ENCODE results near the gene OR51B6. TPM values are rescaled to one million over a fixed set of nuclear protein-coding genes. Genes with fewer than 3 reads are reported as not detected.

Gene OR51B6
- total and polyA plus RNA-seq, 2 of the 13 experiments (the other 11 are each of a cell fraction or from before 2014, with no cell fraction given): not detected

DNA sequence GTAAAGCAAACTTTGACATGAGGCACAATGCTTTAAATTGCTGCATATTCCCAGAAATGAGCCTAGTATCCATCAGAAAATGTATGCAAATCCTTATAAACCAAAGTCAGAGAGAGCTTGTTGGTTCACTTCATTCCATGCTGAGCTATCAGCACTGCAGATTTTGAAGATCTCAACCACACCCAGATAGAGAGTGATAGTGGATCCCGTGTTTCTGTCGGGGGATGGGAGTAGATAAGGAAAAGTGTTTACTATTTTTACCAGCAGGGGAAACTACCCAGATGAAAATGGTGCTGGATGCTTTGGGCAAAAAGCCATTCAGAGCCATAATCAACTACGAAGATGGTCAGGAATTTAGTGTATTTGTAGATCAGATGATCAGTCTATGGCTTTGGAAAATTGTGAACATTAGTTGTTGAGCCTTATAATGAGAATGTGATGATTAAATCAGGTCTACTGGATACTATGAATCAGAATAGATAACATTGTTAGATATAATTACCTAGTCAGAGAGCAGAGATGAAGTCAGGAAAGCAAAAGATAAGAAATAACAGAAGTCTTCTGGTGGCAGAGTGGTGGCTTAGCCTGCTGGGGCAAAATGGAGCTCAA is 10.8 kb downstream of the OR51B6 start:
- intact Hi-C loops (cut with micrococcal nuclease; ENCODE audit: unreplicated experiment): no loop called here

More for the DNA sequence above, 10.8 kb downstream of the OR51B6 start:
- no peak overlapping the region for H2AFZ ChIP-seq (ENCODE audit: low read length)
- no peak overlapping the region for H3K4me3 ChIP-seq (replicated peaks in 1 of 3; ENCODE audit: insufficient read depth in 1 of 3, low read depth in 2 of 3, low read length in 3 of 3)
- 2% methylated on average over 3 of the region's 3 CpGs for WGBS (ENCODE audit: low lambda C conversion rate)
- DNase-seq (ENCODE audit: low spot score): no peak
- no peaks in the 10 kb centered on the region for H3K27me3 ChIP-seq (ENCODE audit: control insufficient read depth in 1 of 2, insufficient read depth in 2 of 2, low read length in 2 of 2)
- no peak for ATAC-seq
- POLR2A ChIA-PET: no interaction called here
- TF ChIP-seq, protein P1, sequence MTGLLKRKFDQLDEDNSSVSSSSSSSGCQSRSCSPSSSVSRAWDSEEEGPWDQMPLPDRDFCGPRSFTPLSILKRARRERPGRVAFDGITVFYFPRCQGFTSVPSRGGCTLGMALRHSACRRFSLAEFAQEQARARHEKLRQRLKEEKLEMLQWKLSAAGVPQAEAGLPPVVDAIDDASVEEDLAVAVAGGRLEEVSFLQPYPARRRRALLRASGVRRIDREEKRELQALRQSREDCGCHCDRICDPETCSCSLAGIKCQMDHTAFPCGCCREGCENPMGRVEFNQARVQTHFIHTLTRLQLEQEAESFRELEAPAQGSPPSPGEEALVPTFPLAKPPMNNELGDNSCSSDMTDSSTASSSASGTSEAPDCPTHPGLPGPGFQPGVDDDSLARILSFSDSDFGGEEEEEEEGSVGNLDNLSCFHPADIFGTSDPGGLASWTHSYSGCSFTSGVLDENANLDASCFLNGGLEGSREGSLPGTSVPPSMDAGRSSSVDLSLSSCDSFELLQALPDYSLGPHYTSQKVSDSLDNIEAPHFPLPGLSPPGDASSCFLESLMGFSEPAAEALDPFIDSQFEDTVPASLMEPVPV (CRISPR knock-in tag; IDR thresholded peaks at IDR 0.05): no peak
- TF ChIP-seq MAZ (IDR thresholded peaks at IDR 0.05; ENCODE audit: borderline replicate concordance, low read depth, low read length) (no peak), MAZ (CRISPR knock-in tag; IDR thresholded peaks at IDR 0.05; ENCODE audit: low read depth) (no peak), RFX5 (IDR thresholded peaks at IDR 0.05; ENCODE audit: low read depth, low read length) (no peak), ZNF766 (CRISPR knock-in tag; IDR thresholded peaks at IDR 0.05; ENCODE audit: borderline replicate concordance) (no peak), NAIF1 (CRISPR knock-in tag; IDR thresholded peaks at IDR 0.05; ENCODE audit: borderline replicate concordance) (no peak), ZNF20 (CRISPR knock-in tag; IDR thresholded peaks at IDR 0.05) (no peak), GTF2F1 (IDR thresholded peaks at IDR 0.05; ENCODE audit: low read length) (no peak)
- TF ChIP-seq, protein P2, sequence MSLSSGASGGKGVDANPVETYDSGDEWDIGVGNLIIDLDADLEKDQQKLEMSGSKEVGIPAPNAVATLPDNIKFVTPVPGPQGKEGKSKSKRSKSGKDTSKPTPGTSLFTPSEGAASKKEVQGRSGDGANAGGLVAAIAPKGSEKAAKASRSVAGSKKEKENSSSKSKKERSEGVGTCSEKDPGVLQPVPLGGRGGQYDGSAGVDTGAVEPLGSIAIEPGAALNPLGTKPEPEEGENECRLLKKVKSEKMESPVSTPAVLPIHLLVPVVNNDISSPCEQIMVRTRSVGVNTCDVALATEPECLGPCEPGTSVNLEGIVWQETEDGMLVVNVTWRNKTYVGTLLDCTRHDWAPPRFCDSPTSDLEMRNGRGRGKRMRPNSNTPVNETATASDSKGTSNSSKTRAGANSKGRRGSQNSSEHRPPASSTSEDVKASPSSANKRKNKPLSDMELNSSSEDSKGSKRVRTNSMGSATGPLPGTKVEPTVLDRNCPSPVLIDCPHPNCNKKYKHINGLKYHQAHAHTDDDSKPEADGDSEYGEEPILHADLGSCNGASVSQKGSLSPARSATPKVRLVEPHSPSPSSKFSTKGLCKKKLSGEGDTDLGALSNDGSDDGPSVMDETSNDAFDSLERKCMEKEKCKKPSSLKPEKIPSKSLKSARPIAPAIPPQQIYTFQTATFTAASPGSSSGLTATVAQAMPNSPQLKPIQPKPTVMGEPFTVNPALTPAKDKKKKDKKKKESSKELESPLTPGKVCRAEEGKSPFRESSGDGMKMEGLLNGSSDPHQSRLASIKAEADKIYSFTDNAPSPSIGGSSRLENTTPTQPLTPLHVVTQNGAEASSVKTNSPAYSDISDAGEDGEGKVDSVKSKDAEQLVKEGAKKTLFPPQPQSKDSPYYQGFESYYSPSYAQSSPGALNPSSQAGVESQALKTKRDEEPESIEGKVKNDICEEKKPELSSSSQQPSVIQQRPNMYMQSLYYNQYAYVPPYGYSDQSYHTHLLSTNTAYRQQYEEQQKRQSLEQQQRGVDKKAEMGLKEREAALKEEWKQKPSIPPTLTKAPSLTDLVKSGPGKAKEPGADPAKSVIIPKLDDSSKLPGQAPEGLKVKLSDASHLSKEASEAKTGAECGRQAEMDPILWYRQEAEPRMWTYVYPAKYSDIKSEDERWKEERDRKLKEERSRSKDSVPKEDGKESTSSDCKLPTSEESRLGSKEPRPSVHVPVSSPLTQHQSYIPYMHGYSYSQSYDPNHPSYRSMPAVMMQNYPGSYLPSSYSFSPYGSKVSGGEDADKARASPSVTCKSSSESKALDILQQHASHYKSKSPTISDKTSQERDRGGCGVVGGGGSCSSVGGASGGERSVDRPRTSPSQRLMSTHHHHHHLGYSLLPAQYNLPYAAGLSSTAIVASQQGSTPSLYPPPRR (CRISPR knock-in tag; IDR thresholded peaks at IDR 0.05; ENCODE audit: borderline replicate concordance): no peak
- no TSS peak for BruUV-seq (replicated peaks)
- no peaks in the 10 kb centered on the region for H3K79me2 ChIP-seq (ENCODE audit: insufficient read depth, low read length)
- no peaks in the 10 kb centered on the region for H3K36me3 ChIP-seq (replicated peaks in 1 of 2; ENCODE audit: control insufficient read depth in 1 of 2, insufficient read depth in 2 of 2, low read length in 2 of 2)
- no peaks in the 10 kb centered on the region for H3K4me1 ChIP-seq (ENCODE audit: insufficient read depth, low read length)
- H3K27ac ChIP-seq (ENCODE audit: extremely low read length, insufficient read depth, low read length): no peak overlapping the region
- no peak overlapping the region for H3K9ac ChIP-seq (ENCODE audit: insufficient read depth, low read depth, low read length)
- no peaks in the 10 kb centered on the region for H3K9me3 ChIP-seq (ENCODE audit: low read length)
- no peak for FAIRE-seq
- CTCF ChIA-PET (ENCODE audit: low intra/inter-chr PET ratio, low total read pairs): no interaction called here
- in situ Hi-C loops (cut with HindIII; ENCODE audit: extremely low pct_ligation_motif_present, low pct_unique_long_range_greater_than_20kb): no loop called here
- no peak overlapping the region for H3K4me2 ChIP-seq (ENCODE audit: low read depth, low read length)
- H4K20me1 ChIP-seq (ENCODE audit: insufficient read depth, low read length): no peaks in the 10 kb centered on the region
